GM19397 (cell line): Measurements from ENCODE around the gene SFMBT1.
"Not testable (repeated sequence)": the region's sequence is repeated elsewhere in the genome, so short reads cannot be mapped to it uniquely, and the experiment has no call there.

Experiments
- ATAC-seq: cut with Tn5 transposase; IDR thresholded peaks from one replicate; pipeline ENCODE4 v1.9.1; 2021; ENCODE audit warnings: mild to moderate bottlenecking, moderate library complexity; ENCODE audit not compliant: unreplicated experiment

The SFMBT1 gene

GRCh38 chr3:53038679-53039375, 7.0 kb downstream of the SFMBT1 start:
- ATAC-seq = no peak

DNA sequence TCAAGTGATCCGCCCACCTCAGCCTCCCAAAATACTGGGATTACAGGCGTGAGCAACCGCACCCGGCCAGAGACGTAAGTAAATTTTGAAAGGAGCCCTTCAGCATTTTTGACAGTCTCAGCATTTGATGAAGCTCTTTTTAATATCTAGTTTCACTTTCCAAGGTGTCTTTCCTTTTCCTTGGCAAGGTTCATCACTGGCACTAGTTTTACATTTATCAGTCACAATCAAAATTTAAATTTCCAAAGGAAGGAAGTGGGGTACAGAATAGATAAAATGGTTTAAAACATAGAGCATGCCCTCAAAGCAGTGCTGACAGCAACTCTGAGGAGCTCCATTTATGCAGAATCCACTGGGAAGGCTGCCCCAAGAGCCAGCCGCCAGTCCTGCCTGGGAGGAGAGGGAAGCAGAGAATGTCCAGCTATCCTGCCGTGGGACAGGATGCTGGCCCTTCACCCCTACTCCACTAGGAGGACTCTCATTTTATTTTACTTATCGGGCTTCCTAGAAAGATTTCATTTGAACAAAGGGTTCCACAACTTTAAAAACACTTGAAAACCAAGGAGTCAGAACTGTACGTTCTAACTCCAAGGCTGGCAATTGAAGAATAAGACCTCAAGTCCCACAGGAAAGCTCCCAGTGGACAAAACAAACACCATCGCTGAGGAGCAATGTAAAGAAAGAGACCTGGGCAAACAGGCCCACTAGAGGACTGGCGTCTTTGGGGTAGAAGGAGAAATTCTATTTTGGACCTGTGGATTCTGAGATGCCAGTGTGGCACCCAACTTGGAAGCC, 9.9 kb downstream of the SFMBT1 start:
- no peak for ATAC-seq

DNA sequence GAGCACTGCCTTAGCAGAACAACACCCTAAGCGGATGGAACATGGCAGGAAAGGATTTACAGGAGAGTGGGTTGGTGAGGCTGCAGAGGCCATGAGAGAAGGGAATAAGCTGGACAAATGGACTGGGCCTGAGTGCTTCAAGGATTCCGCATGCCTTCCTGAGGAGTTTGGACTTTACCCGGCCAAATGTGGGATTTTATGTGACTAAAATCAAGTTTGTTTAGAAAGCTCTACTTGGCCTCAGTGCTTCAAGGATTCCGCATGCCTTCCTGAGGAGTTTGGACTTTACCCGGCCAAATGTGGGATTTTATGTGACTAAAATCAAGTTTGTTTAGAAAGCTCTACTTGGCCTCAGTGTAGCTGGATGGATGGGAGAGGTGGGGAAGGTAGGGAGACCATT, 10.9 kb downstream of the SFMBT1 start:
- not testable (repeated sequence) for ATAC-seq

DNA sequence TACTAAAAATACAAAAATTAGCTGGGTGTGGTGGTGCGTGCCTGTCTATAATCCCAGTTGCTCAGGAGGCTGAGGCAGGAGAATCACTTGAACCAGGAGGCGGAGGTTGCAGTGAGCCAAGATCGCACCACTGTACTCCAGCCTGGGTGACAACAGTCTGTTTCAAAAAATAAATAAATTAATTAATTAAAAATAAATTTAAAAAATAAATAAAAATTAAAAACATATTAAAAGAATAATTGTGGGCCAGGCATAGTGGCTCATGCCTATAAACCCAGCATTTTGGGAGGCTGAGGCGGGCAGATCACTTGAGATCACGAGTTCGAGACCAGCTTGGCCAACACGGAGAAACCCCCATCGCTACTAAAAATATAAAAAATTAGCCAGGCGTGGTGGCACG, 11.5 kb downstream of the SFMBT1 start:
- not testable (repeated sequence) for ATAC-seq

DNA sequence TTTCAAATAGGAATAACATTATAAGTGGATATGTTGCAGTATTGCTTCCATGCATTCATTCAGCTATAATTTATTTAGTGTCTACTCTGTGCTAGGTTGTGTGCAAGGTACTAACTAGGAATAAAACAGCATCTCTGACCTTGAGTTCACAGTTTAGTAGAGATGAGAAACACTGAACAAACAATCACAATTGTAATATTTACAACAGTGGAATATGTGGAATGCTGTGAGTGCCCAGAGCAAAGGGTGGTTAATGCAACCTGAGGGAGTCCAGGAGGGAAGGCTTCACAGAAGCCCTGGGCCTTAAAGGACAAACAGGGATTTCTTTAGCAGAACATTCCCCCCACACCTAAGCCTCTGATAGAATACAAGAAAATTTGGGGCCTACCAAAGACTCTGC, 13.3 kb downstream of the SFMBT1 start:
- no peak for ATAC-seq

- no peak for ATAC-seq
Observed at GRCh38 chr3:53030619-53031449, 15.0 kb downstream of the SFMBT1 start.

DNA sequence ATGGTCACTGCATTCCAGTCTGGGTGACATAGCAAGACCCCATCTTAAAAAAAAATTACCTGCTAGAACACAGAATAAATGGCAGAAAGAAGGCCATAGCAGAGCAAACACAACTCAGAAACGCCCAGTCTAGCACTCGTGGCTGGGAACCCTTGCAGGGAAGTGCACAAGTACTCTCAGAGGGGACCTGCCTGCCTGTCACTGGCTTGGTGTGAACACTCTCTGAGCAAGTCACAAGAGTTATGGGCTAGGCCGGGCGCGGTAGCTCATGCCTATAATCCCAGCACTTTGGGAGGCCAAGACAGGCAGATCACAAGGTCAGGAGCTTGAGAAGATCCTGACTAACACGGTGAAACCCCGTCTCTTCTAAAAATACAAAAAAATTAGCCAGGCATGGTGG, 17.2 kb downstream of the SFMBT1 start:
- no peak for ATAC-seq

DNA sequence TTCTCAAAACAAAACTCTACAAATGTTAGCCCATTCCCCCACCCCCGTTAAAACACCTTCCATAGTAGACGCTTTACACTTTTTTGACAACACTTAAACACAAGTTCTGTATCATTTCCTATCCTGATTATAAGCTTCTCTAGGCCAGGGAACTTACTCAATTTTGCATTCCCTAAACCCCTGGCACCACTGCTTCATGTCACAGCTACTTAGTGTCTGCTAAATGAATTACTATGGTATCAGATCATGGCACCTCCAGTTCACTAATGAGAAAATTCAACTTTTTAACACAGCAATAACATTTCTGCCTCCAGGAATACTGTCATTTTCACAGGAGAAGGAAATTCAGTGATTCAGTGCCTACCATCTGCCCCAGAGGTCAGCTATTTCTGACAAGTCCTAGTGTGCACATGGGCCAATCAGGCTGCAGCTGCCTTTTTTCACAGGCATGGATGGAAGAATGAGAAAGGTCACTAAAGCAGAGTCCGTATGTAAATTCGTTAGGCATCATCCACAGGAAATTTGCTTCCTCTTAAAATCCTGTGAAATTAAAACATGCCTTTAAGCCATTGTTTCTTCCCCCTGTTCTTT, 18.5 kb downstream of the SFMBT1 start:
- no peak for ATAC-seq

DNA sequence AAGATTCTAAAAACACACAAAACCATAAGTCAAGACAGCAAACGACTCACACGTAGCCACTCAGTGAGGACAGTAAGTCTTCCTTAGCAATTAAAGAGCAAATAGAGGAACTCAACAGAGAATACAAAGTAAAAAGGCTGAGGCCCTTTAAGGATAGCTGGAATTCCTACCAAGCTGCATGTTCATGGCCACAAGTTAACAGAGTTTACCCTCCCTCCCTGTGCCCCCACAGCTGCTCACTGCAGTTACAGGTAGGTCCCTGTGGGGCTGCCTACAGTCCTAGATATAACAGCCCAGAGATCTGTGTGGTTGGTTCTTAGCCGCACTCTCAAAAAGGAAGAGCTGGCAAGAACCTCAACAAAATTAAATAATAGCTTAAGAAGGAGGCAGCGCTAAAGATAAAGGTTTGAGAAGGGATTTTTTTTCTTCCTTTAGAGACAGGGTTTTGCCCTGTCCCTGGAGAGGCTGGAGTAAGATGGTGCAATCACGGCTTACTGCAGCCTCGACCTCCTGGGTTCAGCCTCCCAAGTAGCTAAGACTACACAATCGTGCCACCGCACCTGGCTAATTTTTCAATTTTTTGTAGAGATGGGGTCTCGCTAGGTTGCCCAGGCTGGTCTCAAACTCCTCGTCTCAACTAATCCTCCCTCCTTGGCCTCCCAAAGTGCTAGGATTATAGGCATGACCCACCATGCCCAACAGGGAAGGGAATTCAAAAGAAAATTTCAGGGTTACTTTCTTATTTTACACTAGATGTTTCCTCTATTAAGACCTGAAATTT, 19.3 kb downstream of the SFMBT1 start:
- ATAC-seq = no peak

GRCh38 chr3:53024315-53024714, 21.6 kb downstream of the SFMBT1 start:
- no peak for ATAC-seq

DNA sequence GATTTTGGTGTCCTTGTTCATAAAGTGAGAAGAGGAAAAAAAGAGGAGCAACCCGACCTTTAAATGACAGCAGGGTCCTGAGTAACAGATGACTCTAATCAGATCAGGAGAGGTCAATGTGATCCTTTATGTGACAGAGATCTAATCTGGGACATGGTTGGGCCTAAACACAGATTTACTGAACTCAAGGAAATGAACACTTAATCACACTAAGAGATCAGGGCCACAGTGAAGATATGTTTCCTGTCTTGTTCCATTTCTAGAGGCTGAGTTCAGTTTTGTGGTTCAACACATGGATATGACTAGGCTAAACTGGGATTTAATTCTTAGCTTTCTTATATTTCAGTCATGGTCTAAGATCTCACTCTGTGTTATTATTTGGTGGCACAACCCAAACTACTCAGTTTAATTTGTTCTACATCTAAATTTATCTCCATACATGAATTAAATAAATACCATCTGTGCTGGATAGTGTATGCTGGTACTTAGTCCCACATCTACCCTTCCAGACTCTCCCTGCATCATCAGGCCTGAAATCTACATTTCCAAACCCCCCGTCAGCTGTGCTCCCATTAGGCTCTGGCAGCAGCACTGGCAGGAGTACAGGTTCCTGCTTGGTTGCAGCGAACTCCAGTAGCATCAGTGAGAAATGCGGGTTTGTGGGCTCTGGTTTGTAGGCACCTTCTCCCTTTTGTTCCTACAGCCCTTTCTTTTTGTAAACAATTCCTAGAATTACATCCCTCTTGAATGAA, 22.6 kb downstream of the SFMBT1 start:
- ATAC-seq = no peak

DNA sequence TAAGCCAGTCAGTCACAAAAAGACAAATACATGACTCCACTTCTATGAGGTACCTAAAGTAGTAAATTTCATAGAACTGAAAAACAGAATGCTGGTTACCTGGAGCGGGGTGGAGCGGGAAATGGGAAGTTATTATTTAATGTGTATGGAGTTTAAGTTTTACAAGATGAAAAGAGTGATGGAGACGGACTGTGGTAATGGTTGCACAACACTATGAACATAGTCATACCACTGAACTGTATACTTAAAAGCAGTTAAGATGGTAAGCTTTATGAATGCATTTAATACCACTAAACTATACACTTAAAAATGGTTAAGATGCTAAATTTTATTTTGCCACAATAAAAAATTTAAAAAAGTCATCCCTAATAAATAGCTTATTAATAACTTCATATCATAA, 23.2 kb downstream of the SFMBT1 start:
- no peak for ATAC-seq

GRCh38 chr3:53016236-53016635, 29.6 kb downstream of the SFMBT1 start:
- no peak for ATAC-seq

- no peak for ATAC-seq
Observed at GRCh38 chr3:53011324-53011723, 34.5 kb downstream of the SFMBT1 start.

GRCh38 chr3:53009826-53010539, 35.9 kb downstream of the SFMBT1 start:
- ATAC-seq = no peak

DNA sequence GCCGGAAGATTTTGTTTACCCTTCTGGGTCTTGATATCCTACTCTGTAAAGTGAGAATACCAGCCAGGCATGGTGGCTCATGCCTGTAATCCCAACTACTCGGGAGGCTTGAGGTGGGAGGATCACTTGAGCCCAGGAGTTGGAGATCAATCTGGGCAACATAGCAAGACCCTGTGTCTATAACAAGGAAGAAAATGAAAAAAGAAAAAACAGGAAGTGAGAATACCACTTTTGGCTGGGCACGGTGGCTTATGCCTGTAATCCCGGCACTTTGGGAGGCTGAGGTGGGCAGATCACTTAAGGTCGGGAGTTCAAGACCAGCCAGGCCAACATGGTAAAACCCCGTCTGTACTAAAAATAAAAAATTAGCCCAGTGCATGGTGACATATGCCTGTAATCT, 36.9 kb downstream of the SFMBT1 start:
- ATAC-seq = no peak

DNA sequence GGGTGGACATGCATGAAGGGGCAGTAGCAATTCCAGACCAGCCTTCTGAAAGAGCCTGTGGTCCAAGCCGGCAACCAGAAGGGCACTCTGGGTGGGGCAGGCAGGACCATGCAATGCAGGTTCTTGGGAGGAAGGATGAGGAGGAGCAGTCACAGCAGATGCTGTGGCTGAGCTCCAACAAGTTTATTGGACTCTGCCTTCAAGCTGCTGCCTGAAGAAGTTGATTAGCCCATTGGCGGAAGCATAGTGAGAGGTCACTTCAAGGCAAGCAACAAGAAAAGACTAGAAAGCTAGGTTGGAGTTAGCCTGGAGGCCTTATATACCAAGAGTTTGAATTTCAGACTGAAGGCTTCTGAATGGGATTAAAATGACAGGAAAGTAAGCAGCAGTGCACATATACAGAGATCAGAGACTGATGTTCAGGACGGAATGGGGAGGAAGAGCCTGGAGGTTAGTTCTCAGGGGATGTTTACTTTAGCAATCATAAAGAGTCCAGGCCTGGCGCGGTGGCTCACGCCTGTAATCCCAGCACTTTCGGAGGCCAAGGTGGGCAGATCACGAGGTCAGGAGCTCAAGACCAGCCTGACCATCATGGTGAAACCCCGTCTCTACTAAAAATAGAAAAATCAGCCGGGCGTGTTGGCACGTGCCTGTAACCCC, 39.9 kb downstream of the SFMBT1 start:
- ATAC-seq = no peak

GRCh38 chr3:53005338-53005737, 40.5 kb downstream of the SFMBT1 start:
- no peak for ATAC-seq

GRCh38 chr3:53003320-53003719, 42.6 kb downstream of the SFMBT1 start:
- ATAC-seq = no peak
